Measurements from ENCODE around the gene ACD. TPM values are rescaled to one million over a fixed set of nuclear protein-coding genes. Genes with fewer than 3 reads are reported as not detected.
A peak's percentile ranks its signal among the peaks of the same experiment; 100 is the strongest.

Gene ACD
- total and polyA plus RNA-seq, 12 donors: 6.9 to 15.0 (median 8.6) TPM

DNA sequence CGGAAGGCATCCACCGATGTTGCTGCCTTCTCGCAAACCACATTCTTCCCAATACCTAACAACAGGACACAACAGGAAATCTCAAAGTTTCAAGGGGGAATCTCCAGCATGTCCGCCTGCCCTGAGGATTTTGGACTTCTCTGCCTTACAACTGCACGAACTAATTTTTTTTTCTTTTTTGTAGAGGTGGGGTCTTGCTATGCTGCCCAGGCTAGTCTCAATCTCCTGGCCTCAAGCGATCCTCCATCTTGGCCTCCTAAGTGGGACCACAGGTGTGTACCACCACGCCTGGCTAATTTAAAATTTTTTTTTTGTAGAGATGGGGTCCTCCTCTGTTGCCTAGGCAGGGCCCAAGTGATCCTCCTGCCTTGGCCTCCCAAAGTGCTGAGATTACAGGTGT, 15.9 kb upstream of the ACD start:
- Histone ChIP-seq H3K27ac (no peak overlapping the region), H3K9me3 (no peaks in the 10 kb centered on the region), H3K4me1 (peaks cover 13 to 44% (median 28%) of the 10 kb centered on the region in 9 donors), H3K36me3 (peaks cover 0 to 24% (median 0%) of the 10 kb centered on the region in 9 donors), H3K4me3 (no peak overlapping the region), H3K27me3 (no peaks in the 10 kb centered on the region)
- DNase-seq (no peak), ATAC-seq (no peak)
- WGBS, 2 donors: 96 to 98% methylated on average over 7 of the region's 7 CpGs
- TF ChIP-seq, protein P1, sequence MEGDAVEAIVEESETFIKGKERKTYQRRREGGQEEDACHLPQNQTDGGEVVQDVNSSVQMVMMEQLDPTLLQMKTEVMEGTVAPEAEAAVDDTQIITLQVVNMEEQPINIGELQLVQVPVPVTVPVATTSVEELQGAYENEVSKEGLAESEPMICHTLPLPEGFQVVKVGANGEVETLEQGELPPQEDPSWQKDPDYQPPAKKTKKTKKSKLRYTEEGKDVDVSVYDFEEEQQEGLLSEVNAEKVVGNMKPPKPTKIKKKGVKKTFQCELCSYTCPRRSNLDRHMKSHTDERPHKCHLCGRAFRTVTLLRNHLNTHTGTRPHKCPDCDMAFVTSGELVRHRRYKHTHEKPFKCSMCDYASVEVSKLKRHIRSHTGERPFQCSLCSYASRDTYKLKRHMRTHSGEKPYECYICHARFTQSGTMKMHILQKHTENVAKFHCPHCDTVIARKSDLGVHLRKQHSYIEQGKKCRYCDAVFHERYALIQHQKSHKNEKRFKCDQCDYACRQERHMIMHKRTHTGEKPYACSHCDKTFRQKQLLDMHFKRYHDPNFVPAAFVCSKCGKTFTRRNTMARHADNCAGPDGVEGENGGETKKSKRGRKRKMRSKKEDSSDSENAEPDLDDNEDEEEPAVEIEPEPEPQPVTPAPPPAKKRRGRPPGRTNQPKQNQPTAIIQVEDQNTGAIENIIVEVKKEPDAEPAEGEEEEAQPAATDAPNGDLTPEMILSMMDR (IDR thresholded peaks at IDR 0.05): no peak
- intact Hi-C loops (cut with DNase I): loop anchor here in 9 of 10 donors (2.0 to 10.0 kb wide), 9 partner anchors 36 to 389 kb away; partner anchors contain the start of genes GFOD2 (in 2 of the 9), RANBP10 (in 2 of the 9), TSNAXIP1 (in 2 of the 9) and CENPT (in 1 of the 9)

DNA sequence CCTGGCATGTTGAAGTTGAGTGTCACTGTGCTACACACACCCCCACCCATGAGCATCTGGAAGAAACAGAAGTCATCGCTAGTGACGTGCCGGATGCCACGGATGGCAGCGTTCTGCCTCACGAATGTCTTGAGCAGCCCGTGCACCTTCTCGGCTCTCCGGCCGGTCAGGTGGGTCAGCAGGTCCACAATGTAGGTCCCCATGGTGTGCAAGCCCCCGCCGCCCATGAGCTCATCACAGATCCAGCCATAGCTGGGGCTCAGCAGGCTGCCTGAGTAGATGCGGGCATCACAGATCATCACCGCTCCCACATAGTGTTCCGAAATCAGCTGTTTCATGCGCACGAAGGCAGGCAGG, 15.5 kb upstream of the ACD start:
- Histone ChIP-seq H3K4me1 (peaks cover 13 to 44% (median 28%) of the 10 kb centered on the region in 9 donors), H3K27ac (no peak overlapping the region), H3K27me3 (no peaks in the 10 kb centered on the region), H3K36me3 (peaks cover 0 to 20% (median 0%) of the 10 kb centered on the region in 9 donors), H3K4me3 (no peak overlapping the region), H3K9me3 (no peaks in the 10 kb centered on the region)
- DNase-seq: no peak
- TF ChIP-seq, protein P1 (IDR thresholded peaks at IDR 0.05): no peak
- intact Hi-C loops (cut with DNase I): loop anchor here in 9 of 10 donors (2.0 to 10.0 kb wide), 9 partner anchors 37 to 389 kb away; partner anchors contain the start of genes GFOD2 (in 2 of the 9), RANBP10 (in 2 of the 9), TSNAXIP1 (in 2 of the 9) and CENPT (in 1 of the 9)
- no peak for ATAC-seq
- WGBS, 2 donors: 97 to 98% methylated on average over 17 of the region's 17 CpGs

DNA sequence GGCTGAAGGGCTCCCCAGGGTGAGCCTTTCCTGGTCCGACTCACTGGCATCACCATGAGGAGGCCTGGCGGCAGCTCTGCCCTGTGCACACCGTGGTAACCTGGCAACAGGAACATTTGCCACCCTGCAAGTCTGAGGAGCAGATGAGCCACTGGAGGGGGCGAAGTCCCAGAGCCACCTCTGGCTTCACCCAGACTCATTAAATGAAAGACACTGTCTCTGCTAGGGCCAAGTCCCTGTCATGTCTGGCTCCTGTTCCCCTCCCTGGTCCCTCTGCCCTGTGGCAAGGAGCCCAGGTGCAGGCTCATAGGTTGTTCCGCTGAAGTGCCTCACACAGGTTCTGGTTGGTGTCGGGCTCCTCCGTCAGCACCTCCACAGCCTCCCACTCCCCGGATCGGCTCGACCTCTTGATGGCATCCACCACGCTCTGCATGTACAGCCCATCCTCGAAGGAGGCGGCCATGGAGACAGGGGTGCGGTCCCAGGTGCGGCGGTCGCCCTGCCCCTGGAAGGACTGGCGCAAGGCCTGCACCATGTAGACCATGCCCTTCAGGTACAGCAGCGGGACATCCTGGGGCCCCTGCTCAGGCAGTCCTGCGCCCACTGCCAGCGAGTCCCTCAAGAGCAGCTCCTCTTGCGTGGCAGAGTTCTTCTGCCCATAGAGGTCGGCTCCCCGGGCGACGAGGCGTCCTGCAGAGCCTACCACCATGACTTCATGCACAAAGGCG, 15.0 kb upstream of the ACD start:
- WGBS, 2 donors: 96% methylated on average over 28 of the region's 28 CpGs

More for the DNA sequence above, 15.0 kb upstream of the ACD start:
- peaks cover 13 to 44% (median 28%) of the 10 kb centered on the region in 9 donors for H3K4me1 ChIP-seq
- TF ChIP-seq, protein P1 (IDR thresholded peaks at IDR 0.05): no peak
- H3K9me3 ChIP-seq: no peaks in the 10 kb centered on the region
- H3K27me3 ChIP-seq: no peaks in the 10 kb centered on the region
- no peak overlapping the region for H3K4me3 ChIP-seq
- DNase-seq (no peak), ATAC-seq (peak in 1 of 8 donors; percentile 19)
- H3K36me3 ChIP-seq: peaks cover 0 to 15% (median 0%) of the 10 kb centered on the region in 9 donors
- H3K27ac ChIP-seq: peak overlapping the region in 8 of 10 donors; percentile 61 to 89 (median 83)
- intact Hi-C loops (cut with DNase I): loop anchor here (2.0 to 10.0 kb wide), 19 partner anchors 37 to 390 kb away; partner anchors contain the start of genes RANBP10 (in 6 of the 10), TSNAXIP1 (in 6 of the 10), GFOD2 (in 3 of the 10) and CENPT (in 1 of the 10)
